ENCODE data around the gene MAPKAPK3. TPM values are rescaled to one million over a fixed set of nuclear protein-coding genes. Genes with fewer than 3 reads are reported as not detected.

The MAPKAPK3 gene
- polyA plus RNA-seq (ENCODE audit: insufficient read length in 3 of 3) = 10 to 100 TPM; 53.2 to 59.6 (median 58.3) TPM

DNA sequence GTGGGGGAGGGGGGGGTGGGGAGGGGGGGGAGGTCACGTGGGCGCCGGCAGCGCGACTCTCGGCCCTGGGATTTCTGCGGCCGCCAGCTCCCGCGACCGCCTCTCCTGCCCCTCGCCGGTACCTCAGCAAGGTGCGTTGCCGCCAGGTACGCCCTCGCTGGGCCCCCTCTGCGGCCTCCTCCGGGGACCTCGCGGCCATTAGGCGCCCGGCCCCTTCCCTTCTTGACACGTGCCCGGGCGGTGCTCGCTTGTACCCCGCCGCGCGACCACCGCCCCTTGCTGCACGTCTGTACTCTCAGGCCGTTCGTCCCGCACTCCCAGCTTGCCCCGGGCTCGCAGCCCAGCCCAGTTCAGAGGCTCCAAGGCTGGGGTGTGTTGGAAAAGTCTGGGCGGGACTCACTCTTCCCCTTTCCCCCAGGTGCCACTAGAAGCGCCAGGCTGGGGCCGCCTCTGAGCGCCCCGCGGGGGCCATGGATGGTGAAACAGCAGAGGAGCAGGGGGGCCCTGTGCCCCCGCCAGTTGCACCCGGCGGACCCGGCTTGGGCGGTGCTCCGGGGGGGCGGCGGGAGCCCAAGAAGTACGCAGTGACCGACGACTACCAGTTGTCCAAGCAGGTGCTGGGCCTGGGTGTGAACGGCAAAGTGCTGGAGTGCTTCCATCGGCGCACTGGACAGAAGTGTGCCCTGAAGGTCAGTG is at the start of gene MAPKAPK3:
MAPKAPK3 (plus strand) TSS at position 56 of the 696 bp plus-strand sequence; CDS start at position 471, 415 bp downstream.
- DNase-seq (ENCODE audit: low read depth in 3 of 3, low spot score in 2 of 3) = no peak

DNA sequence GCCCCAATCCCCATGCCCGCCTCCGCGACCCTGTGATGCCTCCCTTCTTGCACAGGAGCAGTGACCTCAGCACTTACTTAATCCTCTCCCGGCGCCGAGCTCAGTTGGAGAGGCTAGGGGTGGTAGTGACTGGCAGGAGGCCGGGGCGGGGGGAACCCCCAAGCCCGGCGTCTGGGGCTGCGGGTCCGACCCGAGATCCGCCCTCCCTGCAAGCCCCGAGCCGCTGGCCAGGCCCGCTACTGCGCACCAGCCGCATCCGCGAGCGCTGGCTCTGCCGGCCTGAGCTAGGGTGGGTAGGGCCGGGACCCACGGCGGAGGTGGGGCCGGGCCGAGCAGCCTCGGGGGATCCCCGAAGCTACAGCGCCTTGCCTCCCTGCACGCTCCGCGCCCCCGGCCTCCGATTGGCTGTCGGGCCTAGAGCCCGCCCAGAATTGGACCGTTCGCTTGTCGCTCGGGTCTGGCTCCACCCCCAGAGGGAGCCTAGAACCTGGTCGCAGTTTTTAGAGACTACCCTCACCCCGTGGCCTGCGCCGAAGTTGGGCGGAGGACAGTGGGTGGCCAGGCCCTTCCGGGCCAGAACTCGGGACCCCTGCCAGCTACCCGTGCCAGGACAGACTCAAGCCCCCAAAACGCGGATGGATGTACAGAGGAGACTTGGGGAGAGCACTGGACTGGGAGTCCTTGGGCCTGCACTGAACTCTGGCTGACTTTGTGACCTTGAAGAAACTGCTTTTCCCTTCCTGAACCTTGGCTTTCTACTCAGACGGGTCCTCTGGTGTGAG is 49.4 kb upstream of the MAPKAPK3 start, which contains the start of gene C3orf18:
C3orf18 (minus strand) TSS at position 362 of the 782 bp plus-strand sequence. CDS start 2,048 bp downstream, outside the sequence.
- peak; percentile 45 to 67 (median 64) for DNase-seq (ENCODE audit: low read depth in 3 of 3, low spot score in 2 of 3)

DNA sequence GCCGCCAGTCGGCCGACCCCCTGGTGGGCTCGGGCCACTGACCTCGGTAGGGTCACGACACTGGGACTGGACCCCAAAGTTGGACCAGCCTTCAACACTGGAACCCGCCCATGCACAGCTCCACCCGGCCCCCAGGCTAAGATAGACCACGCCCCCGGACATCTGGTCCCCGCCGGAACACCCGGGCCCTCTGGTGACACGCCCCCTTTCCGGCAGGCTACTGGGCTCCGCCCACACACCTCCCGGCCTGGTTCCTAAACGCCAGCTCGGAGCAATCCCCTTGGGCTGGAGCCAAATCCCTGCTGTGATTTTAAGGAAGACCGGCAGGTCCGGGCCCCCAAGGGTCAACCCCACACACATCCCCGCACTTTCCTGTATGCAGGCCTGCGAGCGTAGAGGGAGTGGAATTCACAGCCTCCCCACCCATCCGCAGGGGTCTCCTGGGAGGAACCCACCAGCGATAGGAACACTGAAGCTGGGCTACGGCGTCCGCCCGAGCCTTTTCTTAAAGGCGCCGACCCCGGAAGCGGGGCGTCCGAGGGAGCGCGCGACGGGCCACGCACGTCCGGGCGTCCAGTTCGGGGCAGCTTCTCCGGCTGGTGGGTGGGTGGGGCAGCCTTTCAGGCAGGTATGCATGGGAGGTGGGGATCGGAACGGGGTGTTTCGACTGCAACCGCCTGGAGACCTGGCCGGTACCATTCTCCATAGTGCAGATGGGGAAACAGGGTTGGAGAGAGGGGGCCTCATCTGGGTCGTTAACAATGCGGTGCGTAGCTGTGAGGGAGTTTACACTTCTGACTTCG is 47.8 kb upstream of the MAPKAPK3 start, which contains the start of gene HEMK1:
HEMK1 (plus strand) TSS at position 576 of the 803 bp plus-strand sequence. CDS start 1,583 bp downstream, outside the sequence.
- DNase-seq (ENCODE audit: low read depth in 3 of 3, low spot score in 2 of 3) = peak; percentile 92 to 95 (median 93)

DNA sequence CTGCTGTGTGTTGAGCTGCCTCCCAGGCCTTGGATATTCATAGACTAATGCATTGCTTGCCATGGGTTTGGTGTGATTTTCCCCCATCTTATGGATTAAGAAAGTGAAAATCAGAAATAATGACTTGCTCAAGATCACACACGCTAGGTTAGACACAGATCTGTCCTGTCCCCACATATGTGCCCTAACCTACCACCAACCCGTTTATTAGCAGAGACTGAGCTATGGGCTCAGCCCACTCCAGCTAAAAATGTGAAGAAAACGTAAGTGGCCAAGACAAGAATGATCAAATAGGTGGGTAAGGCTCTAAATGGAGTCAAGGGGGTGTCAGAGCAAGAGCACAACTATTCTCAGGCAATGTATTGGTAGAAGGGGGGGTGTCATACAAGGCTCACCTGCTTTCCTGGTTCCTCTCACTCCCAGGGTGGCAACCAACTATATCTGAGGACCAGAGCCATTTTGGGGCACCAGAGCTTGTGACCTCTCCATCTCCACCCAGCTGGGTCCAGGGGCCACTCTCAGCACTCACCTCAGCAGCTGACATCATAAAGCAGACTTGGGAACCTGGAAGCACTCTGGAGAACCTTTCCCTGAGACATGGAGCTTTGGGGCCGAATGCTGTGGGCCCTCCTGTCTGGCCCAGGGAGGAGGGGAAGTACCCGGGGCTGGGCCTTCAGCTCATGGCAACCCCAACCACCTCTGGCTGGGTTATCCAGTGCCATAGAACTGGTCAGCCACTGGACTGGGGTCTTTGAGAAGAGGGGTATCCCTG is 46.3 kb upstream of the MAPKAPK3 start:
- no peak for DNase-seq (ENCODE audit: low read depth in 3 of 3, low spot score in 2 of 3)

DNA sequence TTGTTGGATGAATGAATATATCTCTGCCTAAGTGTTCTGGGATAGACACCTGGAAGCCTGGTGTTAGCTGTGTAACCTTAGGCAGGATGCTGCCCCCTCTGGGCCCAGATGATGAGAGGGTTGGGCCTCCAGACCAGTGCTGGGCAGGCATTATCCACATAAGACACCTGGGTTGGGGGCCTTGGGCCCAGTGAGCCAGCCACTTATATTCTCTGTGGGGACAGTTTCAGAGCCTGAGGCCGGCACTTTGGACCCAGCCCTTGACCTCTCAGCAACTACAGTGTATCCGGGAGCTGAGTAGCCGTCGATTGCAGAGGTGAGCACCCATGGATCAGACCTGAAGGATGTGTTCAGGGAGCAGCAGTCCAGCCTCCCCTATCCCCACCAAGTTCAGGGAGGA is 45.5 kb upstream of the MAPKAPK3 start:
- DNase-seq (ENCODE audit: low read depth in 3 of 3, low spot score in 2 of 3) = no peak

DNA sequence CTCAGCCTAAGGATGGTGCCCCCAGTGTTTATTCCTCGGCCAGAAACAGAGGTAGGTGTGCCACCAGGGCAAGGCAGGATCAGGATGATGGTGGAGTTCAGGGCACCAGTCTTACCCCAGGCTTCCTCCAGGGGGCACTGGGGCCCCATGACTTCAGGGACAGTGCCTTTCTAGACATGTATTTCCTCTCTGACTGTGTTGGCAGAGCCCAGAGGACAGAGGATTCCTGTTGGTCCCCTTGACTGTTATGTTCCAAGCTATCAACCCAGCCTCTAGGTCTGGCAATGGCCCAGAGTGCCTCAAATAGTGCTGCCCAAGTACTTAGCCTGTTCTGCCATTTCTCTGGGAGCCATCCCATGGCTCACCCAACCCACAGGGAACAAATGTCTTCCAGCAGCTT is 44.8 kb upstream of the MAPKAPK3 start:
- peak in 2 of 3 donors; percentile 45 to 52 for DNase-seq (ENCODE audit: low read depth in 3 of 3, low spot score in 2 of 3)

DNA sequence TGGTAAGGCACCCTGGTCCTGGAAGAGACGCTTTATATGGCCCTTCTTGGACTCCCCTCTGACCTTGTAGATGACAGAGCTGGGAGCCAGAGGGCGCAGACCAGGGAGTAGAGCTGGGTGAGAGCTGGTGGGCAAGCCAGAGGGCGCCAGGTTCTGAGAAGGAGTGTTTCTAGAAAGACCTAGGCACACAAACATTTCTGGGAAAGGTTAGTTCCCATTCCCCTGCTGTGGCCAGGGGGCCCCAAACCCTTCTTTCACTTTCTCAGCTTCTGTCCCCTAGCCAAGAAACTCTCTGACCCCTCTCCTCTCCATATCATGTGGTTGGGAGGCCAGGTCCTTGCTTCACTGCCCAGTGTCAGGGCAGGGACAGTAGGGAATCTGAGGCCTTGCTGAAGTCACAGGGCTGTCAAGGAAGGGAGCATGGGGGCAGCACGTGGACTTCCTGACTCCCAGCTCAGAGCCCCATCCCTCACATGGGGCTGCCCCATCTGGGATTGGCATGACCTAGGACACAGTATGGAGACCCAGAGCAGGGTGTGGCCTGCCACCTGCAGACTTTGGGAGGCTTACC is 44.1 kb upstream of the MAPKAPK3 start:
- DNase-seq (ENCODE audit: low read depth in 3 of 3, low spot score in 2 of 3) = no peak

DNA sequence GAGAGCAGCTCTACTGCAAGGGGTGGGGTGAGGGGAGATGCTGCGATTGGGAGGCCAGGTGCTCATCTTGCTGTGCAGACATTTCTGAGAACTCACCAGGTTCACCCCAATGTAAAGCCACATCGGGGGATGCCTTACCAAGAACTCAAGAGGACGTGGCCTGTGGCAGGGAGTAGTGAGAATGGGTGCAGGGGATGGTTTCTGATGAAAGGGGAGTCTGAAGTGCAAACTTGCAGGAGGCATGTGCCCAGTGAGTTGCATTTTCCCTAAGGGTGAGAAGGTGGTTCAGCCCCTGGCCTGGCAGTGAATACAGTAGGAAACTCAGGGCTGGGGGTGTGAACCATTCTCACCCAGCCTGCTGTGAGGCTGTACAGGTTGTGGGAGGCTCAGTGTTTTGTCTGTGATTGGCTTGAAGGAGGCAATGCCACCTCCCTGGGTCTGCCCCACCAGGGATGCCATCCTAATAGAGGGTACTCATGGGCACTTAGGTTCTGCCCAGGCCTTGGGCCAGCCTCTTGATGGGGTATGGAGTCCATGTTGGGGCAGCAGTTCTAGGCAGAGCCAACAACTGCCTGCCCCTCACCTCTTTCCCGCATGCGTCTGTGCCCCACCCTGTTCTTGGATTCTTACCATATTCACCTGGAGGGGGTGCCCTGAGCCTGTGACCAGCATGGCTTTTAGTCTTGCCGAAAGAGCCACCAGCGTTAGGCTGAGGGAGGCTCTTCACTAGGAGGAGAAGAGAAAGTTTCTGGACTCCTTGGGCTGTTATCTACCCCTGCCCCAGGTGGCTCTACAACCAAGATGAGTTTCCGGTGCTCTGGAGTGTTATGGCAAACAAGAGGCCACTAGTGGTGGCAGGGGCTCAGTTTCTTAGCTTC is 43.1 kb upstream of the MAPKAPK3 start:
- no peak for DNase-seq (ENCODE audit: low read depth in 3 of 3, low spot score in 2 of 3)

DNA sequence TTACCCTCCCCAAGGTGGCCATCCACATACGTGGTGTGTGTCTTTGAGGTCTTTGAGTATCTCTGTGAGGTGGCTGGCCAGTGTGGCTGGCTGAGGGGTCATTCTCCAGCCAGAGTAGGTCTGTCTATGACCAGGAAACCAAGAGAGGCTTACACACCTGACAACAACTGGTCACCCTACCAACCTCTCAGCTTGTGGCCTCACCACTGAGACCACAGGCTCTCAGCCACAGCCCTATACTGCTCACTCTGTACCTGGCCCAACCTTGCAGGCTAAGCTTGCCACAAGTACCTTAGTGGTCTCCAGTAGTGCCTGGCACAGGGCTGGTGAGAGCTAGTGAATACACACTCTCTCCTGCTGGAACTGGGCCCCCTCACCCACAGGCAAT is 42.5 kb upstream of the MAPKAPK3 start:
- no peak for DNase-seq (ENCODE audit: low read depth in 3 of 3, low spot score in 2 of 3)

DNA sequence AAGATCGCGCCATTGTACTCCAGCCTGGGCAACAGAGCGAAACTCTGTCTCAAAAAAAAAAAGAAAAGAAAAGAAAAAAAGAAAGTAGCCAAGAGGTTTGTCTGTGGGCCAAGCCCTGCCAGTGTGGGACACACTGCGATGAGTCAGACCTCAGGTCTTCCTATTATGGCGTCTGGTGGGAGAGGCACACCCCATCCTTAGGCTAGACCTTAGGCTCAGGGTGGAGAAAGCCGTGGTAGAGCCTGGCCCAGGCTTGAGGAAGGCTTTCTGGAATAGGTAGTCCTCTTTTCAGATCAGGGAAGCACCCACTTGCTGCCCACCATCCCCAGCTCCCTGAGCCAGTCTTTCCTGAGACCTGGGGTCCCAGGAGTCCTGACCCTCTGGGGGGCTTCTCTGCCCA is 41.6 kb upstream of the MAPKAPK3 start:
- DNase-seq (ENCODE audit: low read depth in 3 of 3, low spot score in 2 of 3) = no peak

DNA sequence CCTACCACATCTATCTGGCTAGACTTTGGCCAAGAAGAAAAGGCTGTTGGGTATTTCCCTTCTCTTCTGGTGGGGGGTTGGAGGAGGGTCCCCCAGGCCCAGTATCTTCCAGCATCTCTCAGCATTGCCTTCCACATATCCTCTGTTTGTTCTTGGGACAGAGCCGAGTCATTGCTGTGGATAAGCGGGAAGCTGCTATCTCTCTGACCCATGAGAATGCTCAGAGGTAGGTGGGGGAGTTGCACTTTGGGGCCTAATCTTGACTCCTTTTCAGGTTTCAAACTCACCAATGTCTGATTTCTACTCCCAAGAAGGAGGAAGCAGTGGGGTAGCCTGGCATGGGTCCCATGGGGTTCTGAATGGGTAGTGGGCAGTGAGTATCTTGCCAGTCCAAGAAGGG is 39.6 kb upstream of the MAPKAPK3 start:
- DNase-seq (ENCODE audit: low read depth in 3 of 3, low spot score in 2 of 3) = no peak

DNA sequence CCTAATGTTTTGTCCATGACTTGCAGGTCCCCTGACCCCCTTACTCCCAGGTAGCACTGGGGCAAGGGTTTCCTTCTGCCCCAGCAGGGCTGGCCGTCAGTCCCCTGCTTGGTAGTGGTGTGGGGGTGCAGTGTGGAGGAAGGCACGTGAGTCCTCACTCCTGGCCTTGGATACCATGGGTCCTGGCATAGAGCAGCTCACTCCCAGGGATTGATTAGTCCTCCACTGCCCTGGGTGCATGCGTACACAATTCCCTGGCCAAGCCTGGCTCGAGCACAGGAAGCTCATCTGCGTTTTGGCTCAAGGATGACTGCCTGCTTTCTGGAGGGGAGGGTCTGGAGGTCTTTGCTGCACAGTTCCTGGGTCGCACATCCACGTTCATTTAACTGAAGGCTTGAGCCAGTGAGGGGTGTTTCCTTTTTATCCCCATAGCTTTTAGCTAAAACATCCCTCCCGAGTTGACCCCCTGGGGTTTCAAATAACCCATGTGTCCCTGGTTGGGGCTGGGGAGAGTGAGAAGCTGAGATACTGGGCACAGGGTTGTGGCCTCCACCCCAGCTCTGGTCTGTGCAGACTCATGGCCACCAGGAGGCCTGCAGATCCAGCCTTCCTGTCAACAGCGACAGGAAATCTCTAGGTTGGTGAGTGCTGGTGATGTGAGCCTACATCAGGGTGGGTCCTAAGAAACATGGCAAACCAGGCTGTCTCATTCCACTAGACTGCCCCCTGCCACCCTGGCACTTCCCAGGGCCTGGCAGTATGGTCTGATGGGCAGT is 36.1 kb upstream of the MAPKAPK3 start:
- DNase-seq (ENCODE audit: low read depth in 3 of 3, low spot score in 2 of 3) = no peak

DNA sequence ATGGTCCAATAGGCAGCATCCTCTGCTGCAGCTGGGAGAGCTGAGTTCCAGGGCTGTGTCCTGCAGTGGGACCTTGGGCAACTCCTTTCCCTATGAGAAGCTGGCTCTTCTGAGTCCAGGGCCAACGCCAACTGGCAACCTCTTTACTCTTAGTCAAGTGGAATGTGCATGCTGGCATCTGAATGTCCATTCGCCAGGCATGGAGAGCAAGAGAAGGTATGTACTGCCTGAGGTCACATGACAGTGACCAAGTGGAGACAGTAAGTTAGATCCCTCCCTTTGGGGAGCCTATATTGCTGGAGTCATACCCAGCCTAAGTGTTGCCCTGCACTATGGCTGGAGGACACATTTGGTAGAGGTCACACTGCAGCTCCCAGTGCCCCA is 35.5 kb upstream of the MAPKAPK3 start:
- DNase-seq (ENCODE audit: low read depth in 3 of 3, low spot score in 2 of 3) = no peak

DNA sequence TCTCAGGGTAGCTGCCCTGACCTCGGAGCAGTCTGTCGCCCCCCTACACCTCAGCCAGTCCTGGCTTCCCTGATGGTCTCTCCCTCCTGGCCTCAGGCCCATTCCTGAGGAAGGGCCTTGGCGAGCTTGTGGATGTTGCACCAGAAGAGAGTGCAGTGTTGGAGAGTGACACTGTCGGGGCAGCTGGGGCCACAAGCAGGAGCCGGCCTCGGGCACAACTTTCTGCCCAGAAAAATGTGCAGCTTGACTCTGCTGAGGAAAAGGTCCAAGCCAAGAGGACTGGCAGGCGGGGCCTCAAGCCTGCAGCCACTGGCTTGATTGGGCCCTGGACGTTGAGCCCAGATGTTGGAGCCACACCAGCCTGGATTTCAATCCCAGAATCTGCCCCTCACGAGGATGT is 34.9 kb upstream of the MAPKAPK3 start:
- DNase-seq (ENCODE audit: low read depth in 3 of 3, low spot score in 2 of 3) = no peak

DNA sequence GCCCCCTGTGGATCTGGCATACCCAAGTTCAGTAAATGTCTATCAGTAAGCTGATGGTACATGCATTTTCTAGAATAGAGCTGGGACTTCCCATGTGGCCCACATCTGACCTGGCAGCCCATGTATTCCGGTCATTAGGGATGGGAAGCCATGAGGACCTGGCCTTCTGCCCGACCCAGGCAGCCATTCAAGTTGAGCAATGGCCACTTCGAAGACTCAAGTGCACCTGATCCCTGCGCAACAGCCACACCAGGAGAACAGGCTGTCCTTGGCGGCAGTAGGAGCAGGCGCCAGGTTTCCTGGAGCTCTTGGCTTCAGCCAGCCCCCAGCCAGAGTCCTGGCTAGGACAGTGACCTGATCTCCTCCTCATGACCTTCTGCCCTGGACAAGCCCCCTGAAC is 33.1 kb upstream of the MAPKAPK3 start:
- no peak for DNase-seq (ENCODE audit: low read depth in 3 of 3, low spot score in 2 of 3)

DNA sequence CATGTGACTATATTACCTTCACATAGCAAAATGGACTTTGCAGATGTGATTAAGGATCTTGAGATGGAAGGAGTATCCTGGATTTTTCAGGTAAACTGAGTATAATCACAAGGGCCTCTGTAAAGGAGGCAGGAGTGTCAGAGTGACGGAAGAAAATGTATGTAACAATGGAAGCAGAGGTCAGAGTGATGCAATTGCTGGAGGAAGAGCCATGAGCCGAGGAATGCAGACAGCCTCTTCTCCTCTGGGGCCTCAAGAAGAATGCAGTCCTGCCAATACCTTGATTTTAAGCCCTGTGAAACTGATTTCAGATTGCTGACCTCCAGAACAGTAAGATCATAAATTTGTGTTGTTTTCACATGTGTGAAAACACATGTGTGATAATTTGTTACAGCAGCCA is 32.6 kb upstream of the MAPKAPK3 start:
- no peak for DNase-seq (ENCODE audit: low read depth in 3 of 3, low spot score in 2 of 3)

DNA sequence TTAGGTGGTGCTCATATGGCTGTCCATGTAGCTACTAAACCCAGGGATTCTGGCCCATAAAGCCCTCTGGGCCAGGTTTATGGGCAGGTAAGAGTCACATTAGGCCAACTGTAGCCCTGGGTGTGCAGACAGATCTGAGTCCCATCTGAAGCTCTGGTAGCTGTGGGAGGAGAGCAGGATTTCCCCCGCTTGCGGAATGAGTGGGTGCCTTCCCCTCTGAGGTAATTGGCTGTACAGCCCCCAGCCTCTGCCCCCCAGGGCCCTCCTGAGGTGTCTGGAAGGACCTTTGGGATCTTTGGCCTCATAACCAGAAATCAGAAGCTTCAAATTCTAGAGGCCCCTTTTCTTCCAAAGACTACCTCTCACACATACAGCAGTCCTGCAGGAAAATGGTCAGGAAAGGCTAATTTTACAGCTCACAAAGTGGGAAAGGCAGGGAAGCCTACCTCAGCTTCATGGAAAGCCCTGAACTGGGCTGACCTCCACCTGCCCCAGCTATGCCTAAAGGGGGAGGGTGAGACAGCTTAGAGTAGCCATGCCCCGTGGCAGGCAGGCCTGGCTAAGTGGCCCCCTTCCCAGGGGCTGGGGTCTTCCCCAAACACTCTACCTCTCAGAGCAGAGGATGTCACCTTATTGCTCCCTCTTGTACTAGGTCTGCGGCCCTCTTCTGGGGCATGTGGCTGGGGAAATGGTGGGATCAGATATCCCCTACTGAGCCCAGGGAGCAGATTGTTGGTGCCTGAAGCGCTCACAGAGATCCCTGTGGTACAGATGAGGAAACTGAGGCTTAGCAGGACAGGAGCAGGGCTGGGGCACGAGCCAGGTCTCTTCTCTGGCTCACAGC is 30.8 kb upstream of the MAPKAPK3 start:
- DNase-seq (ENCODE audit: low read depth in 3 of 3, low spot score in 2 of 3) = no peak

Measured in right renal cortex interstitium (tissue), 3 donors.